AG10803 (cell line): ENCODE measurements around the gene TSPAN2.
A peak's percentile ranks its signal among the peaks of the same experiment; 100 is the strongest.

Source experiments
- DNase-seq: peaks from one replicate; pipeline ENCODE4 v3.0.0; 2010; ENCODE audit warnings: low read depth
- H3K4me3 ChIP-seq: 2 replicates; pipeline ENCODE4 v1.5.1; 2011; ENCODE audit warnings: mild to moderate bottlenecking, low read length, control low read depth
- CTCF ChIP-seq: conservative IDR thresholded peaks from 2 replicates; pipeline ENCODE4 v1.5.1; 2011; ENCODE audit warnings: mild to moderate bottlenecking, low read length, control low read depth, inconsistent platforms

The TSPAN2 gene

GRCh38 chr1:115077984-115078330 is 11.3 kb downstream of the TSPAN2 start:
- no peak for DNase-seq
- H3K4me3 ChIP-seq, result no peak overlapping the region
- TF ChIP-seq CTCF, result no peak

GRCh38 chr1:115077286-115077983 is 11.9 kb downstream of the TSPAN2 start:
- TF ChIP-seq CTCF, result no peak

GRCh38 chr1:115076384-115076915 is 12.9 kb downstream of the TSPAN2 start:
- DNase-seq, result peak; percentile 73
- TF ChIP-seq CTCF, result no peak
- H3K4me3 ChIP-seq, result no peak overlapping the region

More at GRCh38 chr1:115077286-115077983, 11.9 kb downstream of the TSPAN2 start:
- no peak overlapping the region for H3K4me3 ChIP-seq
- peak; percentile 66 for DNase-seq

GRCh38 chr1:115074839-115075534 is 14.3 kb downstream of the TSPAN2 start:
- H3K4me3 ChIP-seq, result no peak overlapping the region
- no peak for DNase-seq
- no peak for TF ChIP-seq CTCF

- TF ChIP-seq CTCF, result no peak
- no peak for DNase-seq
- no peak overlapping the region for H3K4me3 ChIP-seq
These were observed 15.8 kb downstream of the TSPAN2 start for GRCh38 chr1:115073298-115074087.

GRCh38 chr1:115071012-115071664 is 18.2 kb downstream of the TSPAN2 start:
- DNase-seq, result no peak
- H3K4me3 ChIP-seq, result no peak overlapping the region
- no peak for TF ChIP-seq CTCF
